Middle frontal gyrus (tissue), 1 donor: ENCODE data around the gene NPW.

Experiments
- DNase-seq: peaks from one replicate; pipeline ENCODE4 v3.0.0-alpha.2; 2015; ENCODE audit warnings: low spot score; ENCODE audit errors: extremely low spot score

The NPW gene

DNA sequence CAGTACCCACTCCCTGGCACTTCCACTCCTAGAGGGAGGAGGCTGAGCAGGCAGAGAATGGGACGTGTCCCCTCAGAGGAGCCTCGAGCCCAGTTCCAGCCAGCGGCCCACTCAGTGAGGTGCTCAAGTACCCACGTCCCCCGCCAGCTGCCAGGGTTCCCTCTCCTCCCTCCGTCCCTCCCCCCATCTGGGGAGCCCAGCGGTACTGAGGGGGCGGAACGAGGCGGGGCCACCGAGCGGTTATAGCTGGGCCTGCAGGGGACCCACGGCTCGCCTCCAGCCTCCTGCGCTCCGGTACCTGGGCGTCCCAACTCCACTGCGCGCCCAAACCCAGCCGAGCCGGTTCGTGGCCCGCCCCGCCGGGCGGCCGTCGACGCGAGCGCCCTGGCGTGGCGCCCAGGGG lies at the start of gene NPW:
NPW (plus strand) TSS at position 268 of the 403 bp plus-strand sequence.
- no peak for DNase-seq

DNA sequence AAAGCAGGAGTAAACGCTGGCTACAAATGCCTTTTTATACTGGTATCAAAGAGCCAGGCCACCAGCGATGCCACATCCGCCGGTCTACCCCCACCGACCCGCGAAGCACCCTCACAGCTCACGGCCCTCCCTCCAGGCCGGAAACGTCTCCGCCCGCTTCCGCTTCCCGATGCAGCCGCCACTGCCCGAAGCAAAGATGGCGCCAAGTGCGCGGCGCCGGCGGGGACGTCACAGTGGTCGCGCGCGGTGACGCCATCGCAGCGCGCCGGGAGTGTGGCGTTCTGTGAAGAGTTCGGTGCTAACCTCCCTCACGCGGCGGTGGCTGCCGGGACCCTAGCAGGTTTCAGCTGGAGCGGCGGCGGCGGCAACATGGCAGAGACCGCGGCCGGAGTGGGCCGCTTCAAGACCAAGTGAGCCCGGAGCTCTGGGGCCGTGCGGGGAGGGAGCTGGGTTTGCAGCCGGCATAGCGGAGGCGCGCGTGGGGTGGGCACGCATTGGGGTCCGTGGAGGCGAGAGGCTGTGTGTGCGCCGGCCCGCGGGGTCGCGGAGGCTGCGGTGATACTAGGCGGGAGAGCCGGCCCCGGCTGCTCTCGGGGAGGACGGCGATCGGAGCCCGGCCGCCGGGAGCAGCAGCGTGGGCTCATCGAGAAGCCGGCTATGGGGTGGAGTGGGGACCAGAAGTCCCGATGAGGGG lies 47.6 kb upstream of the NPW start, which contains the start of gene TBL3:
TBL3 (plus strand) TSS at position 258 of the 694 bp plus-strand sequence; CDS start at position 370, 112 bp downstream.
- DNase-seq = peak; percentile 88

DNA sequence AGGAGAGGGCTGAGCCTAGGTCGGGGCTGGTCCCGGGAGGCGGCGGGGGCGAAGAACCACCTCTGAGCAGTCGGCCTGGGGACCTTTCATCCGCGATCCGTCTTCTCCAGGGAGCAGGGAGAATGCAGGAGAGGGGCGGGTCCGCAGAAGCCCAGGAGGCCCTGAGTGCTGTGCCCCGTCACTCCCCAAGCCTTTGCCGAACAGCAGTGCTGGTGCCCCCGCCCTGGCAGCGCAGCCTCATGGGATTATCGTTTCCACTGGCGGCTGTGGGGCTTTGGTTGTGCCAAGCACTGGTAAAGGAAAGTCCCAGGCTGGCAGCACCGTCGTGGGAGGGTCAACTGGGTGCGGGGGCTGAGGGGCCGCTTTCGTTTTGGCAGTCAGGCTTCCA lies 47.1 kb upstream of the NPW start:
- no peak for DNase-seq

DNA sequence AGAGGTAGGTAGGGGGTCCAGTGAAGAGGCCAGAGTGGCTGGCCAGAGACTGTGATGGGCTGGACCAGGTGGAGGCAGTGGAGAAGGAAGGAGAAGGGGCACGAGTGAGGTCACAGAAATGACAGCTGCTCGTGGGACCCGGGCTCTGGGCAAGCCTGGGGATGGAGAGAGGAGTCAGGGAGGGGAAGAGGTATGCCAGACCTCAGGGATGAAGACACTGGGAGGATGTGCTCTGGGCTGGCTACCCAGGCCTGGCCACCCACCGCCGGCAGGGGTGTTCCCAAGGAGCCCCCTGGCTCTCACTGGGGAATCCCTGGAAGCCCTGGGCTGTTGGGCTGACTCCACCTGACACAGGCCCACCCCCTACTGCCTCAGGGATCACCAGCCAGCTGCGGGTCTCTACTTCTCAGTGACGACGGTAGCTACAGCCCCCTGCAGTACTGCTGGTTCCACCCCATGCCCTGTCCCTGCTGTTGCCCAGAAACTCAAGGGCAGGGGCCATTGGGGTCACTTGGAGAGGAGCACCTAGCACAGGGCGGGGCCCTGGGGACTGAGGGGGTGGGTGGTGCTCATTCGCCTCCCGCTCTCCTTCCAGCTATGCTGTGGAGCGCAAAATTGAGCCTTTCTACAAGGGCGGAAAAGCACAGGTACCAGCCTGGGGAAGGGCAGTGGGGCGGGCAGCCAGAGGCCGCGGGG lies 46.0 kb upstream of the NPW start:
- DNase-seq = no peak

DNA sequence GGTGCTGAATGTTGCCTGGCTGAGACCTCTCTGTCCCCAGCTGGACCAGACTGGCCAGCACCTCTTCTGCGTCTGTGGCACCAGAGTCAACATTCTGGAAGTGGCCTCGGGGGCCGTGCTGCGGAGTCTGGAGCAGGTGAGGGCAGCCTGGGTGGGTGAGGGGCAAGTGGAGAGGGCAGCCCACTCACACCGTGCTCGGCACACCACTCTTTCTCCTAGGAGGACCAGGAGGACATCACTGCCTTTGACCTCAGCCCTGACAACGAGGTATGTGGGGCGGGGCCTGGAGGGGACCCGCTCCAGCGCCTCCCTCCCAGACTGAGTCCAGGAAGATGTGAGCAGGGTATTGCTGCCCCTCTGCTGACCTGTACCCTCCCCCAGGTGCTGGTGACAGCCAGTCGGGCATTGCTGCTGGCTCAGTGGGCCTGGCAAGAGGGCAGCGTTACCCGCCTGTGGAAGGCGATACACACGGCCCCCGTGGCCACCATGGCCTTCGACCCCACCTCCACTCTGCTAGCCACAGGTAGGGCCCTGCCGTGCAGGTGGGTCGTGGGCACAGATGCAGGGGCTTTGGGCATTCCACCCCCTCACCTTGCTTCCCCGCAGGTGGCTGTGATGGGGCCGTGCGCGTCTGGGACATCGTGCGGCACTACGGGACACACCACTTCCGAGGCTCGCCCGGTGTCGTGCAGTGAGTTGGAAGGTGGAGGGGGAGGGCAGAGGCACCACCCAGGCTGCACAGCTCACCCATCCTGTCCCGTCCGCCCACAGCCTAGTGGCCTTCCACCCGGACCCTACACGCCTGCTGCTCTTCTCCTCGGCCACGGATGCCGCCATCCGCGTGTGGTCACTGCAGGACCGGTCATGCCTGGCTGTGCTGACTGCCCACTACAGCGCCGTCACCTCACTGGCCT lies 45.2 kb upstream of the NPW start:
- DNase-seq = no peak

DNA sequence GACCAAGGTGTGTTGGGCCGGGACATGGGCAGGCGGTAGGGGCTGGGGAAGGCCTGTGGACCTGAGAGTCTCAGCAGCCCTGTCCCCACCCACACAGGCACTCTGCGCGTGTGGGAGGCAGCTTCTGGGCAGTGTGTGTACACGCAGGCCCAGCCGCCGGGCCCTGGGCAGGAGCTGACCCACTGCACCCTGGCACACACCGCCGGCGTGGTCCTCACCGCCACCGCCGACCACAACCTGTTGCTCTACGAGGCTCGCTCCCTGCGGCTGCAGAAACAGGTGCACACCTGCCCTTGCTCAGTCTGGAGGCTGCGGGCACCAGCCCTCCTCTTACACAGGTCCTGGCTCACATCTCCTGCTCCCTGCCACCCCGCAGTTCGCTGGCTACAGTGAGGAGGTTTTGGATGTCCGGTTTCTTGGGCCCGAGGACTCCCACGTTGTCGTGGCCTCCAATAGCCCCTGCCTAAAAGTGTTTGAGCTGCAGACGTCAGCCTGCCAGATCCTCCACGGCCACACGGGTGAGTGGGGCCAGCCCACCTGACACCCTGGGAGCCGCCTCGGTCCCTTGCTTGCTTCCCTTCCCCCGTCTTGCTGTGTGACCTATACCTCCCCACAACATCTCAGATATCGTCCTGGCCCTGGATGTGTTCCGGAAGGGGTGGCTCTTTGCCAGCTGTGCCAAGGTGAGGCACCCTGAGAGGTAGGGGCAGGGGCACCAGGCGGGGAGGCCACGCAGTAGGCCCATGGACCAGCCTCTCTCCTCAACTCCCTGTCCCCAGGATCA lies 44.0 kb upstream of the NPW start:
- no peak for DNase-seq

DNA sequence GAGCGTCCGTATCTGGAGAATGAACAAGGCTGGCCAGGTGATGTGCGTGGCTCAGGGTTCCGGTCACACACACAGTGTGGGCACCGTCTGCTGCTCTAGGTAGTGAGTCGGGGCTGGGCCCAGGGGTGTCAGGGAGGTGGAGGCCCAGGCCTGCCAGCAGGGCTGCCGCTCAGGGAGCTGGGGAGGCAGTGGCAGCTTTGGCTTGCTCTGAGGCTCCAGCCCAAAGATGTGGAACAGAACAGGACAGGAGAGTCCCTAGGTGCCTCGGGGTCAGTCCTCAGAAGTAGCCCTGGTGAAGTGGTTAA lies 43.4 kb upstream of the NPW start:
- no peak for DNase-seq

DNA sequence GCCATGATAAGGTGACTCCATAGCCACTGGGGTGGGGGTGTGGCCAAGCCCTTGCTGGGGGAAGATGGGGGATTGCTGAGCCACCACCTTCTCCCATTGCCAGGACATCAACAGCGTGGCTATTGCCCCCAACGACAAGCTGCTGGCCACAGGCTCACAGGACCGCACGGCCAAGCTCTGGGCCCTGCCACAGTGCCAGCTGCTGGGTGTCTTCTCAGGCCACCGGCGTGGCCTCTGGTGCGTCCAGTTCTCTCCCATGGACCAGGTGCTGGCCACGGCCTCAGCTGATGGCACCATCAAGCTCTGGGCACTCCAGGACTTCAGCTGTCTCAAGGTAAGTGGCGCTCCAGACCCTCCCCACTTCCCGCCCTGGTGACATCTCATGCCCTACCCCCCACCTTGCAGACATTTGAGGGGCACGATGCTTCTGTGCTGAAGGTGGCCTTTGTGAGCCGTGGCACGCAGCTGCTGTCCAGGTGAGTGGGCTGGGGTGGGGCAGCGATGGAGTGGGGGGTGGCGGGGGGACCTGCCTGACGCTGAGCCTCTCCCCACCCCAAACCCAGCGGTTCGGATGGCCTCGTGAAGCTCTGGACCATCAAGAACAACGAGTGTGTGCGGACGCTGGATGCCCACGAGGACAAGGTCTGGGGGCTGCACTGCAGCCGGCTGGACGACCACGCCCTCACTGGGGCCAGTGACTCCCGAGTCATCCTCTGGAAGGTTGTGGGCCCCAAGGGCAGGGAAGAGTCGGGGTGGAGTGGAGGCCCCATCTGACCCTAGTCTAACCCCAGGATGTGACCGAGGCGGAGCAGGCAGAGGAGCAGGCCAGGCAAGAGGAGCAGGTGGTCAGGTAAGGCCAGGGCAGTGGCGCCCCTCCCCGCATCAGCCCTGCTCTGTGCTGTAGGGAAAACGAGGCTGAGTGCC lies 42.4 kb upstream of the NPW start:
- no peak for DNase-seq

DNA sequence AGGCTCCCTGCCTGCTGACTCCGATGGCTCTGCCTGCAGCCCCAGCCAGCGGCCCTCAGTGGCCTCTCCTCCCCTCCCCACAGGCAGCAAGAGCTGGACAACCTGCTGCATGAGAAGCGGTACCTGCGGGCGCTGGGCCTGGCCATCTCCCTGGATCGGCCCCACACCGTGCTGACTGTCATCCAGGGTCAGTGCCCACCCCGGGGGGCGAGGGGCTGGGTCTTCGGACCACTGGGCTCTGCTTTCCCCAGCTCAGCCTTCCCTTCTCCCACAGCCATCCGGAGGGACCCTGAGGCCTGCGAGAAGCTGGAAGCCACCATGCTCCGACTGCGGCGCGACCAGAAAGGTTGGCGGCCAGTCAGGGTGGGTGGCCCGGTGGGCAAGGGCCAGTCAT lies 41.7 kb upstream of the NPW start:
- DNase-seq = no peak

DNA sequence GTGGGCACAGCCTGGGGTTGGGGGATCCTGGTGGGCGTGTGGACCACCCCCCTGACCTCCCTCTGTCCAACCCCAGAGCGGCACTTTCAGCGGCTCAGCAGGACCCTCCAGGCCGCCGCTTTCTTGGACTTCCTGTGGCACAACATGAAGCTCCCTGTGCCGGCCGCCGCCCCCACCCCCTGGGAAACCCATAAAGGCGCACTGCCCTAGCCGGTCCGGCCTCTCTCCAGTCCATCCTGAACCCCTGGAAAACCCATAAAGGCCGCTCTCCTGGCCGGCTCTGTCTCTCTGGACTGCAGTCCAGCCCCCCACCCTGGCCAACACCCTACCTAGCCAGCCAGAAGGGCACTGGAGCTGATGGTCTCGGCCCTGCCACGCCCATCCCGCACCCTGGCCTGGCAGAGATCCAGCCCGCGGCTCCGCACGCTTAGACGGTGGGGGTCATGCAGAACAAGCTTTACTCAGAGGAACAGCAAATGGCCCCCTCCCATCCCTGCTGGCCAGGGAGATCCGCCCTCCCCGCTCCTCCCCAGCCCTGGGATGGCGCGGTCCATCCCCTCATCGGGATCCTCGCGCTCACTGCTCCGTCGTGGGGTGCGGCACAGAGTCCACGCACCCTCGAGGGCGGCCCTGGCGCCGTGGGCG lies 41.0 kb upstream of the NPW start:
- no peak for DNase-seq

DNA sequence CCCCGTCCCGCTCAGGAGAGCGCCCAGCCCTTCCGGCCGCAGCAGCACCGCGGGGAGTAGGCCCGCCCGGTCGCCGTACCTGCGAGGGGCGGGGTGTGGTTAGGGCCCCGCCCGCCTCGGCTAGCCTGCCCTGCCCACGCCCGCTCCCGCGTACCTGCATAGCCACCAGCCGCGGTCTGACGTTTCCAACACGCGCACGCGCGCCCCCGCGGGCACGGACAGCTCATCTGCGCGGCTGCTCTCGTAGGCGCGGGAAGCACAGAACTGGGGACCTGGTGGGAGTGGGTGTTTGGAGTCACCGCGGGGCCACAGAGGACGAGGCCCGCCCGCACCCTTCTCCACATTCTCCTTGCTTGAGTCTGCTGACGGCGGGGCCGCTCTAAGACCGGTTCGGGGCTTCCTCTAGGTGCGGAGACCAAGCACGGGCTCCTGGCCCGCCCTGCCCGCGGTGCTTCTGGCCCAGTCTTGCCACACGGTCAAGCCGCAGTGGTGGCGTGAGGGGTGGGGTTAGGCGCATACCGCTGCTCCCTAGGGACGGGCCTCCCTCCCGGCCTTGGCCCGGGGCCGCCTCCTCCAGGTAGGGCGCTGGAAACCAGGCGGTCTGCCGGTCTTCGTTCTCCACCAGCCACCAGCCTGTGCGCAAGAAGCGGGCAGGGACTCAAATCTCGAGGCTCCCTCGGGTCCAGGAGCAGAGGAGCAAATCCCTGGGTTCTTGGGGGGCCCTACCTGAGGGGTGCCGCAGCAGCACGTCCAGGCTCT lies 40.1 kb upstream of the NPW start:
- DNase-seq = no peak

DNA sequence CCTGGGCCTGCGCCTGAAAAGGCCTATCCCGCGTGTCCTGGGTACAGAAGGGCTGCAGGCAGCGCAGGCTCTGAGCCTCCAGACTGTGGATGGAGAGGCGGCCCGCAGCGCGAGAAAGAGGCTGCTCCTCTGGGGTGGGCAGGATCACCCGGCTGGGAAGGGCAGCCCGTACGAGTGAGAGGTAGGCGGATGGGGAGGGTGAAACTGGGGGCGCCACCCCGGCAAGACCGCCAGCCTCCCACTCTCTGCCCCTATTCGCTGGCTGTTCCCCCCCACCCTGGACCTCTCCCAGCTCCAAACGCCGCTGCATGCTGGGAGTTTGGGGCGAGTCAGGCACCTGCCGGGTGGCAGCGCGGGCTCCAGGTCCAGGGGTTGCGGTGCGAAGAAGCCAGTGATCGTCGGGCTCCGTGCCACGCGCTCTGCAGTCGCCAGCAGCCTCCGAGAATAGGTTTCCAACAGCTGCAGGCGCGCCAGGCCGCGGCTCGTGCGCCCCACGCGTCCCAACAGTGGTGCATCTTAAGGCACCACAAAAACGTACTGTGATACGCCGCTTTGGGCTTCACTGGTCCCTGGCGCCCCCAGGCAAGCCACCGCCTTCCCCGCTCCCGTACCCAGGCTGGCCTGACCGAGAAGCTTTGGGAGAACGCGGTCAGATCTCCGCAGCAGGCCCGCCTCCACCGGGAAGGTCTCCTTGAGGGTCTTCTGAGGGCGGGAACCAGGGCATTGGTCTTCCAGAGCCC lies 39.4 kb upstream of the NPW start:
- no peak for DNase-seq

DNA sequence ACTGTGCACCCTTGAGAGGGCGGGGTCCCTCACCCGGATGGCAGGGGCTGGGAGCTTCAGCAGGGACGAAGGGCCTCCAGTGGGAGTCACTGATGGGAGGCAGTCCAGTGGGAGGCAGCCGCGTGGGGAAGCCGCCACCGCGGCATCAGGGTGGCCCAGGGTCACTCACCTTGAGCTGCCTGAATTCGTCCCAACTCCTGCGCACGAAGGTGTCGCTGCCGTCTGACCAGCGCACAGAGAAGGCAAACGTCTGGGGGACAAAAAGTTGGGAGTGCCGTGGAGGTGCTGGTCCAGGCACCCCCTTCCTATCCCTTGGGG lies 38.9 kb upstream of the NPW start:
- no peak for DNase-seq

DNA sequence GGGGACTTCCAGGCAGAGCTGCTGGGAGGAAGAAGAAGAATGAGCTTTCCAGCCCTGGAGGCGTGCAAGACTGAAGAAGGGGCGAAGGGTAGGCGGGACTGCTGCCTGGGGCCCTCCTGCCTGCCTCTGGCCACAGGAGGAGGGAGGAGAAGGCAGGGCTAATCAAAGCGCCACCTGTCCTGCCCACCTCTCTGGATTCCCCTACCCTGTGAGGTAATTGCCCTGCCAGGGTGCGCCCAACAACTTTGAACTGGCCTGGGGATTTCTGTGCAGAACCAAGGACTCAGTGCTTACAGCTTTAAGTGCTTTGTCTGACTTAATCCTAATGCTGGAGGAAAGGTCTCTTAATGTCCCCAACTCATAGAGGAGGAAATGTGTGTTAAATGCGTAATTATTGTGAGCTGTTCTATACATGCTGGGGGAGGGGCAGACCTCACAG lies 38.2 kb upstream of the NPW start, which contains the start of gene NOXO1:
NOXO1 (minus strand) TSS at position 72 of the 439 bp plus-strand sequence. CDS start 290 bp downstream, outside the sequence.
- no peak for DNase-seq

DNA sequence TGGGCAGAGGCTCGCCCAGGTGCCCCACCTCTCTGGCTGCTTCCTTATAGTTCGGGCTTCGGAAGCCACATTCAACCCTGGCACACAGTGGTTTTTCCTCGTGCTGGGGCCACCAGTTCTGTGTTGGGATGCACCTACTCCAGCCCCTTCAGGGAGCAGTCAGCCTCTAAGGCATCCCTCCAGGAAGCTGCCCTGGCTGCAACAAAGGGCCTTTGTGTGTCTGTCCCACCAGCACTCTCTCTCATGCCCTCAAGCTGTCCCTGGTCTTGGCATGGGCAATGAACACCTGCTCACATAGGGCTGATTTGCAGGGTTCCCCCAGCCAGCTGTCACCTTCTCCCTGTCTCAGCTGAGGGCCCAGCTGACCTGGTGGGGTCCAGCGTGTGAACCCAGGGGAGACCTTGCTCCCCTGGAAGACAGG lies 37.6 kb upstream of the NPW start:
- no peak for DNase-seq

DNA sequence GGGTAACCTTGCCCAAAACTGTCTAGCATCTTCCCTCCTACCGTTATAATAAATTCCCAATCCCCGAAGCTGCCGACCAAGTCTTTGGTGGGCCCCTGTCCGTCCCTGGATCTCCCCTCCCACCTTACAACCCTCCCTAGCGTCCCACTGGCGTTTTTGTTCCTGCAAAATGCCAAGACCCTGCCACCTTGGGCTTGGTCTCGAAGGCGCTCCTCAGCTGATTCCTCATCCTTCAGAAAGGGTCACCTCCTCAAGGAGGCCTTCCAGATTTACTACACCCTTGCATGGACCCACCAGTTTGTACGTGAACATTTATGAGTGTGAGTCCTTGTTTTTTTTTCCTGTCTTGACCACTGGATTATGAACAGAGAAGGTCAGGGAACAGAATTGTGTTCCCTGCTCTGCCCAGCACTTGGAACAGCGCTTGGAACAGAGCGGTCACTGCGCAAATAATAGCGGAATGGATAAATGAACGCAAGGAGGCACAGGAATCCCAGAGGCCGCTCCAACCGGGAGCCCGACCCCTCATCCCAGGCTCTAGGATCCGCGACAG lies 36.5 kb upstream of the NPW start:
- DNase-seq = no peak

DNA sequence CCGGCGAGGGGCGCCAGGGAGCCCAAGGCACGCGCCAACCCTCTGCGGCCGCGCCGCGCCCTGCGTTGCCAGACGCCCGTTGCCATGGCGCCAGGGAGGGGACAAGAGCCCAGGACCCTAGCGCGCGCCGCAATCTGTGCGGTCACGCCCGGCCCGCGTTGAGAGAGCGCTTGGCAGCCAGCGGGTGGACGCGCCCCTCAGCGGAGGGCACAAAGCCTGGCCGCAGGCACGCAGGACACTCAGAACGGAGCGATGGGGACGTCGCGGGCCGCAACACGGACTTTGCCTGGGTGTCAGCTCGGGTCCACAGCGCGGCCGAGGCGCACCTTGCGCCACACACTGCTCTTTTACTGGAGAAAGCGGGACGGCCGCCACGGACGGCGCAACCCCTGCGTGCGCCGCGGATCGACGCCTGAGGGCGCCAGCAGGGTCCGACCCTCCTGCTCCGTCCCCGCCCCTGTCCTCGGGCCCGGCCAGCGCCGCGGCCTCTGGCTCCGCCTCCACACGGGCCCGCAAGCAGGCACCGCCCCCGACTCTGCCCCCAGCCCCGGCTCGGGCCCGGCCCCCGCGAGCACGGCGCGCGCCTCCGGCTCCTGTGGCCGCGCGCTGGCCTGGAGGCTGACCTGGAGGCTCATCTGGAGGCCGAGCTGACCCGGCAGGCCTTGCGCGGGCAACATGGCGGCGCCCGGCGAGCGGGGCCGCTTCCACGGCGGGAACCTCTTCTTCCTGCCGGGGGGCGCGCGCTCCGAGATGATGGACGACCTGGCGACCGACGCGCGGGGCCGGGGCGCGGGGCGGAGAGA lies 35.8 kb upstream of the NPW start, which contains the start of gene GFER:
GFER (plus strand) TSS at position 650 of the 803 bp plus-strand sequence; CDS start at position 676, 26 bp downstream.
- peak; percentile 74 for DNase-seq
